Measurements from ENCODE around the gene RUBCN.
"Not testable (repeated sequence)": the region's sequence is repeated elsewhere in the genome, so short reads cannot be mapped to it uniquely, and the experiment has no call there.

RUBCN gene

DNA sequence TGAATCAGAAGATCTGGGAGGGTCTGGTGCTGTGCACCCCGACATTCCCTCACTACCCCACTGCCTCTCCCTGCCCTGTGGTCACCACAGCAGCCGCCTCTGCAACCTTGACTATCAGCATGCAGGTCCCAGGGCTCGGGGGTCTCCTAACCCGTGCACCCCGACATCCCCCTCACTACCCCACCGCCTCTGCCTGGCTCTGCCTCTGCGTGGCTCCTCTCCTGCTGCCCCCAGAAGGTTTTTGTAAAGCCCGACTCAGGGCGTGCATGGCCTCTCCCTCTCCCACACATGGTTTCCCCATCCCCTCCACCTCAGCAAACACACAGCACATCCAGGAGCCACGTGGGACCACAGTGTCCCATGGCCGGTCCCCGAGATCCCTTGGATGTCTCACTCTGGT lies 79.7 kb downstream of the RUBCN start:
- DNase-seq: not testable (repeated sequence)

GRCh38 chr3:197656129-197656528 lies 80.6 kb downstream of the RUBCN start:
- peak; percentile 46 for DNase-seq

GRCh38 chr3:197654998-197655330 lies 81.7 kb downstream of the RUBCN start:
- DNase-seq: not testable (repeated sequence)

DNA sequence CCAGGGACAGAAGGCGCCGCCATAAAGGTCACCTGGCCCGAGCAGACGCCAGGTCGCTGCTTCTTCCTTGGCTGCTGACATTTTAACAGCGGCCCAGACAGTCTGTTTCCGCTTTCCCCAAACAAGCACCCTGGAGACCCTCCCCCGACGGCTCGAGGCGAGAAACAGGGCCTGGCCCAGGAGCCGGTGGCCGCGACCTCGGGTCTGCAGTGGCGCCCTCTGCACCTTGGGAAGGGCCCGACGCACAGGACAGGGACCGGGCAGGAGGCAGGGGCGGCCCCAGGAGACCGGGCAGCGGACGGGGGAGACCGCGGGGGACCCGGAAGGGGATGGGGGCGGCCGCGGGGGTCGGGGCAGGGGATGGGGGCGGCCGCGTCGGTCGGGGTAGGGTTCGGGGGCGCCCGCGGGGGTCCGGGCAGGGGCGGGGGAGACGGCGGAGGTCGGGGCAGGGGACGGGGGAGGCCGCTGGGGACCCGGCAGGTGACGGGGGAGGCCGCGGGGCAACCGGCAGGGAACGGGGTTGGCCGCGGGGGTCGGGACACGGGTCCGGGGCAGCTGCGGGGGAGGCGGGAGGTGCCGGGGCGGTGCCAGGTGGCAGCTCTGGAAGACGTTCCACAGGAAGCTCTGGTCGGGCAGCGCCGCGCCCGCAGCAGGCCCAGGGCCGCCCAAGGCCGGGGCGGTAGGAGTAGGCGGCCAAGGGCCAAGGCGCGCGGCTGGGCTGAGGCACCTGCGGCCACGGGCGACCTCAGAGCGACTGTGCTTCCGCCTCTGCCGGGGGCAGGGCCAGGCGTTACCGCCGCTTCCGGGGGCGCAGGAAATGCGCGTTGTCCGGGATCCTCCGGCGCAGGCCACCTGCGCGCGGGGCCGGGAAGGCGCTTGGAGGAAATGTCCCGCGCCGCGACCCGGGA lies 82.4 kb downstream of the RUBCN start:
- peak; percentile 61 for DNase-seq

GRCh38 chr3:197652860-197653259 lies 83.8 kb downstream of the RUBCN start:
- not testable (repeated sequence) for DNase-seq

DNA sequence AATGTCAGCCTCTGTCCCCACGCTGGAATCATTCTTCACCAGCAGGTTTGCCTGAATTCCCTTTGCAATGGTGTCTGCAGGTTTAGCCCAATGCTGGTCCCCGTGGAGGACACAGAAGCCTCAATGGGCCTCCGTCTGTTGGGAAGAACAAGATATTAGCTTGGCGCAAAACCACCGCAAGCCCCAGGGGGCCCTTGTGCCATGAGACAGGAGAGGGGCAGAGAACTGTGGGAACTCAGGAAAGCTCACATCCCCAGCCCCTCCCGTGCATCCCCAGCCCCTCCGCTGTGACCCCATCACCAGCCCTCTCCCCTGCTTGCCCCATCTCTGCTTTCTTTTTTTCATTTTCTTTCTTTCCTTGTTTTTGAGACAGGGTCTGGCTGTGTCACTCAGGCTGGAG lies 89.1 kb downstream of the RUBCN start:
- DNase-seq: not testable (repeated sequence)

DNA sequence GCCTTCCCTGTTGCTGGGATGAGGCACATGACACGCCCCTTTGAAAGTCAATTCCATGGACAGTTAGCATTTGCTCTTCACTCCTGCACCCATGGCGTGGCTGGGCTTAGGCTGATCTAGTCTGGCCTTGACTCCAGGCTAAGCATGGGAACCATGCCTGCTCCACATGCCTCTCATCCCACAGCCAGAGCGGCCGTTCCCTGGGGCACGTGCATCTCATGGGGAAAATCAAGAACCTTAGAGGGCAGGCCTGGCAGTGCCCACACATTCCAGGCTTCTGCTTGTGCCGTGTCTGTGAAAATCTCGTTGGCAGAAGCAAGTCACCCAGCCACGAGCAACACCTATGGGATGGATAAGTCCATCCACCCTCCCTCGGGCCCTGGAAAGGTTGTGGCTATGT lies 89.5 kb downstream of the RUBCN start:
- not testable (repeated sequence) for DNase-seq

GRCh38 chr3:197646294-197646693 lies 90.4 kb downstream of the RUBCN start:
- DNase-seq: not testable (repeated sequence)

GRCh38 chr3:197637556-197637955 lies 99.1 kb downstream of the RUBCN start:
- DNase-seq: not testable (repeated sequence)

DNA sequence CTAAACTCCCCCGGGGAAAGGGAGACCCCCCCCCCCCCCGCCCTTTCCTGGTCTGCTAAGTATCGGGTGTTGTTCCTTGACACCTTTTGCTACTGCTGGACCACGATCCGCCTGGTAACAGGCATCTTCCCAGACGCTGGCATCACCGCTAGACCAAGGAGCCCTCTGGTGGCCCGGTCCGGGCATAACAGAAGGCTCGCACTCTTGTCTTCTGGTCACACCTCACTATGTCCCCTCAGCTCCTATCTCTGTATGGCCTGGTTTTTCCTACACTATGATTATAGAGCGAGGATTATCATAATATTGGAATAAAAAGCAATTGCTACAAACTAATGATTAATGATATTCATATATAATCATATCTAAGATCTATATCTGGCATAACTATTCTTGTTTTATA lies 104.7 kb downstream of the RUBCN start:
- DNase-seq: not testable (repeated sequence)

- DNase-seq: not testable (repeated sequence)
These were observed 105.9 kb downstream of the RUBCN start for GRCh38 chr3:197630766-197631165.

DNA sequence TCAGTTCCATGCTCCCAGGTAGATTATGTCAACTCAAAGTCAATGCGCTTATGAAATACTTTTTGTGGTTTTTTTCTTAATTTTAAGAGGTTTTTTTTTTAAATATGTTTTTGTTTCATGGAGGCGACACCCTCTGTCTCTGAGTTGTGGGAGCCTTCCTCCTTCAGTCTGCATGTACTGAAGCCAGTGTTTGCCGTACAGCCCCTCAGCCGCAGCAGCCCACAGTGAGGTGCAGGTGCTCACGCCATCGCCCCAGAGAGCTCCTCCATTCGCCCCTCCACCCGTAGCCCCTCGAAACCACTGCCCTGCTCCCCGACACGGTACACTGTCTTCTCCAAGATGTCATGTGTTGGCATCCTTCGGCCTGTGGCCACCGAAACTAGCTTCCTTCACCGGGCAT lies 107.4 kb downstream of the RUBCN start:
- DNase-seq: not testable (repeated sequence)

GRCh38 chr3:197627772-197628523 lies 108.8 kb downstream of the RUBCN start:
- peak; percentile 92 for DNase-seq

GRCh38 chr3:197627158-197627771 lies 109.4 kb downstream of the RUBCN start:
- not testable (repeated sequence) for DNase-seq

DNA sequence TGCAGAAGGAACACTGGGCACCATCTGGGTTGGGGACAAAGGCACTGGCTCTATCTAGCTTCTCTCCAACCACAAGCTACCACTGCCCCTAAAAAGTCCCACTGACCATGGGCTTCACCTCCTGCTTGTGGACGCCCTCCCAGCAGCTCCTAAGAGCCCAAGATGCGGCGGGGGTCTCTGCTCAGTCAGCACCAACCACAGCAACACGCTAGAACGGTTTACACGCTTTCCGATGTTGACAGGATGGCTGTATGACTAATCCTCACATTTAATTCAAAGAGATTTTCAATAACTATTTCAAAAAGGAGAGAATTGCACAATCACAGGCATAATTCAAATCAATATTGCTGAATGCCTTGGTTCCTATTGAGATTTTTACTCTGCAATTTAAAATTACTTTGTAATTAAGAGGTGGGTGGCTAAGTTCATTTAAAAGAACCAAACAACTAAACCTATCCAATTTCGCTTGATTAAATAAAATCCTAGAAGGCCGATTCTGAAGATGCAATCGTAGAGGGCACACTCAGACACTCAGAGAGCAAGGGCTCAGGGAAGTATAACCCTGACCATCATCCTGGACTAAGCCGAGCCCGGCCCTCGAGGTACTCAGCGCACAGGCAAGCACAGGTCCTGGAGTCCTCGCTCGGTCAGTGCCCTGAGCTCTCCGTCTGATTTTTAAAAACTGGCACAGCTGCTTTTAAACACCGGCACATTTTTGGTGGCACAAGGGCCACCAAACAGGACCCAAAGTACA lies 110.1 kb downstream of the RUBCN start:
- not testable (repeated sequence) for DNase-seq

- DNase-seq: not testable (repeated sequence)
These were observed 115.2 kb downstream of the RUBCN start for GRCh38 chr3:197621478-197621877.
